Astrocyte (in vitro differentiated cells and primary cell): ENCODE measurements around the gene ABCC3. TPM values are rescaled to one million over a fixed set of nuclear protein-coding genes. Genes with fewer than 3 reads are reported as not detected.

Source experiments
- DNase-seq: peaks from one replicate; pipeline ENCODE4 v3.0.0-alpha.2; 2010; ENCODE audit warnings: low read depth
- FAIRE-seq: peaks from 2 replicates; lab custom pipeline; 2011; peaks lifted over from hg19 to GRCh38; lab: Jason Lieb, UNC
- H2AFZ ChIP-seq: 2 replicates; pipeline ENCODE4 v1.6.0; 2012; ENCODE audit warnings: low read depth, low read length, inconsistent platforms
- H3K27ac ChIP-seq: 2 replicates; pipeline ENCODE4 v1.5.1; 2011; ENCODE audit warnings: low read depth, low read length, inconsistent platforms
- H3K27me3 ChIP-seq: 2 replicates; pipeline ENCODE4 v1.6.0; 2011; ENCODE audit warnings: low read length, inconsistent platforms; ENCODE audit not compliant: insufficient read depth
- H3K36me3 ChIP-seq: 2 replicates; pipeline ENCODE4 v1.5.1; 2011; ENCODE audit warnings: low read length, inconsistent platforms; ENCODE audit not compliant: insufficient read depth
- H3K4me1 ChIP-seq: 2 replicates; pipeline ENCODE4 v1.5.1; 2011; ENCODE audit warnings: low read length, inconsistent platforms; ENCODE audit not compliant: insufficient read depth
- H3K4me2 ChIP-seq: 2 replicates; pipeline ENCODE4 v1.6.0; 2012; ENCODE audit warnings: low read length, inconsistent platforms
- H3K4me3 ChIP-seq: 2 replicates; pipeline ENCODE4 v1.5.1; 2011; ENCODE audit warnings: low read depth, mild to moderate bottlenecking, low read length, inconsistent platforms; ENCODE audit not compliant: insufficient read depth
- H3K79me2 ChIP-seq: 2 replicates; pipeline ENCODE4 v1.6.0; 2012; ENCODE audit warnings: mild to moderate bottlenecking, low read length, inconsistent platforms; ENCODE audit not compliant: insufficient read depth
- H3K9ac ChIP-seq: 2 replicates; pipeline ENCODE4 v1.6.0; 2012; ENCODE audit warnings: mild to moderate bottlenecking, low read length, inconsistent platforms
- H3K9me3 ChIP-seq: 2 replicates; pipeline ENCODE4 v1.5.1; 2012; ENCODE audit warnings: low read depth, mild to moderate bottlenecking, low read length, inconsistent platforms; ENCODE audit not compliant: insufficient read depth
- H4K20me1 ChIP-seq: 2 replicates; pipeline ENCODE4 v1.6.0; 2012; ENCODE audit warnings: low read length, inconsistent platforms; ENCODE audit not compliant: insufficient read depth
- H3K27ac Mint-ChIP-seq: one replicate; pipeline ENCODE4 v1.8.0; 2021; ENCODE audit warnings: mild to moderate bottlenecking, mixed read lengths; ENCODE audit not compliant: unreplicated experiment
- H3K27me3 Mint-ChIP-seq: one replicate; pipeline ENCODE4 v1.8.0; 2021; ENCODE audit warnings: low read depth, mixed read lengths; ENCODE audit not compliant: unreplicated experiment
- H3K36me3 Mint-ChIP-seq: one replicate; pipeline ENCODE4 v1.8.0; 2021; ENCODE audit warnings: low read depth, mixed read lengths; ENCODE audit not compliant: unreplicated experiment
- H3K4me1 Mint-ChIP-seq: one replicate; pipeline ENCODE4 v1.8.0; 2021; ENCODE audit warnings: low read depth, mixed read lengths; ENCODE audit not compliant: unreplicated experiment
- H3K4me3 Mint-ChIP-seq: one replicate; pipeline ENCODE4 v1.8.0; 2021; ENCODE audit warnings: mild to moderate bottlenecking, moderate library complexity, mixed read lengths; ENCODE audit not compliant: unreplicated experiment
- H3K9me3 Mint-ChIP-seq: one replicate; pipeline ENCODE4 v1.8.0; 2021; ENCODE audit warnings: mild to moderate bottlenecking, mixed read lengths; ENCODE audit not compliant: unreplicated experiment
- EZH2 ChIP-seq: IDR thresholded peaks from 2 replicates; pipeline ENCODE4 v1.6.1; 2012; ENCODE audit warnings: mild to moderate bottlenecking, low read length, inconsistent platforms; ENCODE audit not compliant: insufficient read depth
- total RNA-seq: library from RNA; stranded (reverse); gene quantifications from 2 replicates; pipeline ENCODE4 v1.2.1, GENCODE V29; 2021
- TF ChIP-seq, protein P1 (sequence below): IDR thresholded peaks from 2 replicates; pipeline ENCODE4 v1.5.1; 2011; ENCODE audit warnings: low read depth, mild to moderate bottlenecking, inconsistent platforms, low read length, moderate library complexity; ENCODE audit not compliant: insufficient read depth

Gene ABCC3
- total RNA-seq, 1 donor from 2014 or later, result 0.41 TPM

DNA sequence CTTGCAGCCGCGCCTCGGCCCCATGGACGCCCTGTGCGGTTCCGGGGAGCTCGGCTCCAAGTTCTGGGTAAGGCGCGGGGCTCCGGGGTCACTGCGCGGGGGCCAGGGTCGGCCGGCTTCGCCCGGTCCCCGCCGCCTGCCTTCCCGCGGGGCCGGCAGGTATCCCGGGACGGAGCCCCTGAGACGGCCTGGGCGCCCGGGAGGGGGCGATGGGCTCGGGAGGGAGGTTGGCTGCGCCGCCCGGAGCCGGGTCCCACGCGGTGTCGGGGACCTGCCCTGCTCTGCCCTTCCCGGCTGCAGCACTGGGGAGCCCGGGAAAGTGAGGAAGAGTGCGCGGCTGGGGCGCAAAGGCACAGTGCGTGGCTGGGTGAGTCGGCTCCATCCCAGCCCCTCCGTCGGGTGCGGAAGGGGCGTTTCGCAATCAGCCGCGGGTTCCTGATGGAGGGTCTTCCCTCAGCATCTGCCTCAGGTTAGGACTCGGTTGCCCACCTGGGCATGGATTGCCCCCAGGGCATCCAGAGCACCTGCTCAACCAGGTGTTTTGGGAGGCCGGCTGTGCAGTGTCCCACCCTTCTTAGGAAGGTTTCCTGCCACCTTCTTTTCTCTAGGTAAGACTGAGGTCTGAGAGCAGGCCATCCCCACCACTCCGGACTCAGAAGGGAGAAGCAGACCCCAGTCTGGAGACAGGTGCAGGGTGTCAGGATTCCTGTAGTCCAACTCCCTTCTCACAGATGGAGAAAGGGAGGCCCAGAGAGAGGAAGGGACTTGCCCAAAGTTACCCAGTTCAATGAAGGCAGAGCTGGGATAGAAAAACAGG, 442 bp downstream of the ABCC3 start:
- Mint-ChIP-seq H3K4me1 (peaks cover 23% of the 10 kb centered on the region), H3K27ac (no peak overlapping the region), H3K36me3 (no peaks in the 10 kb centered on the region), H3K9me3 (peaks cover 2% of the 10 kb centered on the region), H3K27me3 (peaks cover 46% of the 10 kb centered on the region), H3K4me3 (no peak overlapping the region)
- Histone ChIP-seq H3K27me3 (peaks cover 7% of the 10 kb centered on the region), H3K27ac (no peak overlapping the region), H3K4me3 (peak overlapping the region; percentile 44), H4K20me1 (no peaks in the 10 kb centered on the region), H2AFZ (peak overlapping the region; percentile 49), H3K9me3 (no peaks in the 10 kb centered on the region), H3K79me2 (peaks cover 9% of the 10 kb centered on the region), H3K9ac (peak overlapping the region; percentile 36), H3K36me3 (no peaks in the 10 kb centered on the region), H3K4me1 (peaks cover 33% of the 10 kb centered on the region), H3K4me2 (peak overlapping the region; percentile 83)
- TF ChIP-seq, protein P1, sequence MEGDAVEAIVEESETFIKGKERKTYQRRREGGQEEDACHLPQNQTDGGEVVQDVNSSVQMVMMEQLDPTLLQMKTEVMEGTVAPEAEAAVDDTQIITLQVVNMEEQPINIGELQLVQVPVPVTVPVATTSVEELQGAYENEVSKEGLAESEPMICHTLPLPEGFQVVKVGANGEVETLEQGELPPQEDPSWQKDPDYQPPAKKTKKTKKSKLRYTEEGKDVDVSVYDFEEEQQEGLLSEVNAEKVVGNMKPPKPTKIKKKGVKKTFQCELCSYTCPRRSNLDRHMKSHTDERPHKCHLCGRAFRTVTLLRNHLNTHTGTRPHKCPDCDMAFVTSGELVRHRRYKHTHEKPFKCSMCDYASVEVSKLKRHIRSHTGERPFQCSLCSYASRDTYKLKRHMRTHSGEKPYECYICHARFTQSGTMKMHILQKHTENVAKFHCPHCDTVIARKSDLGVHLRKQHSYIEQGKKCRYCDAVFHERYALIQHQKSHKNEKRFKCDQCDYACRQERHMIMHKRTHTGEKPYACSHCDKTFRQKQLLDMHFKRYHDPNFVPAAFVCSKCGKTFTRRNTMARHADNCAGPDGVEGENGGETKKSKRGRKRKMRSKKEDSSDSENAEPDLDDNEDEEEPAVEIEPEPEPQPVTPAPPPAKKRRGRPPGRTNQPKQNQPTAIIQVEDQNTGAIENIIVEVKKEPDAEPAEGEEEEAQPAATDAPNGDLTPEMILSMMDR, result no peak
- TF ChIP-seq EZH2, result peak; percentile 64
- DNase-seq, result no peak
- FAIRE-seq, result no peak

DNA sequence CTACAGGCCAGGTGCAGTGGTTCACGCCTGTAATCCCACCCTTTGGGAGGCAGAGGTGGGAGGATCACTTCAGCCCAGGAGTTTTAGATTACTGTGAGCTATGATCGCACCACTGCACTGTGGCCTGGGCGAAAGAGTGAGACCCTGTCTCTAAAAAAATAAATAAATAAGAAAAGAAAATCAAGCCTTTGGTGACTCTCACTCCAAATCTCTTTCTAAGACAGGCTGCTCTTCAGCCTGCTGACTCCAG, 976 bp downstream of the ABCC3 start:
- no peak overlapping the region for H3K4me3 ChIP-seq
- H3K36me3 ChIP-seq, result no peaks in the 10 kb centered on the region
- no peak overlapping the region for H3K9ac ChIP-seq
- H3K27ac Mint-ChIP-seq, result no peak overlapping the region
- peaks cover 23% of the 10 kb centered on the region for H3K4me1 Mint-ChIP-seq
- H3K79me2 ChIP-seq, result peaks cover 9% of the 10 kb centered on the region
- peaks cover 42% of the 10 kb centered on the region for H3K27me3 Mint-ChIP-seq
- TF ChIP-seq, protein P1, result no peak
- TF ChIP-seq EZH2, result no peak
- H3K4me1 ChIP-seq, result peaks cover 38% of the 10 kb centered on the region
- no peak for FAIRE-seq
- no peaks in the 10 kb centered on the region for H3K9me3 ChIP-seq
- no peak overlapping the region for H3K4me3 Mint-ChIP-seq
- no peak overlapping the region for H2AFZ ChIP-seq
- H3K27me3 ChIP-seq, result peaks cover 7% of the 10 kb centered on the region
- H3K36me3 Mint-ChIP-seq, result no peaks in the 10 kb centered on the region
- peak overlapping the region; percentile 83 for H3K4me2 ChIP-seq
- H3K9me3 Mint-ChIP-seq, result peaks cover 2% of the 10 kb centered on the region
- DNase-seq, result no peak
- no peaks in the 10 kb centered on the region for H4K20me1 ChIP-seq
- no peak overlapping the region for H3K27ac ChIP-seq
